ENCODE results near the gene FRMPD2.
"Not testable (repeated sequence)": the region's sequence is repeated elsewhere in the genome, so short reads cannot be mapped to it uniquely, and the experiment has no call there.

GRCh38 chr10:48139953-48140850 is 134.3 kb downstream of the FRMPD2 start:
- not testable (repeated sequence) for TF ChIP-seq CBX3 (IDR thresholded peaks at IDR 0.05; ENCODE audit: low read depth); POLR2AphosphoS5 (IDR thresholded peaks at IDR 0.05; ENCODE audit: low read depth, low read length); SP1 (IDR thresholded peaks at IDR 0.05; ENCODE audit: low read depth); SIN3A (IDR thresholded peaks at IDR 0.05; ENCODE audit: low read depth); CTCF (IDR thresholded peaks at IDR 0.05 in 2 of 3, conservative IDR thresholded peaks at IDR 0.05 in 1 of 3; ENCODE audit: borderline replicate concordance in 1 of 3, insufficient read depth in 1 of 3, low read depth in 2 of 3, low read length in 2 of 3); POLR2A (IDR thresholded peaks at IDR 0.05; ENCODE audit: borderline replicate concordance, extremely low read depth, insufficient read depth, insufficient read length); YY1 (IDR thresholded peaks at IDR 0.05; ENCODE audit: extremely low read depth, insufficient replicate concordance, low read depth, low read length); CEBPB (IDR thresholded peaks at IDR 0.05; ENCODE audit: low read depth); EZH2 (IDR thresholded peaks at IDR 0.05); EZH2phosphoT487 (IDR thresholded peaks at IDR 0.05; ENCODE audit: borderline replicate concordance)
